ENCODE data around the gene ZNF438.
A peak's percentile ranks its signal among the peaks of the same experiment; 100 is the strongest.

Gene ZNF438

GRCh38 chr10:30840395-30841050 is 191.1 kb downstream of the ZNF438 start:
- DNase-seq, result no peak

GRCh38 chr10:30839652-30840051 is 192.0 kb downstream of the ZNF438 start:
- DNase-seq, result no peak

DNA sequence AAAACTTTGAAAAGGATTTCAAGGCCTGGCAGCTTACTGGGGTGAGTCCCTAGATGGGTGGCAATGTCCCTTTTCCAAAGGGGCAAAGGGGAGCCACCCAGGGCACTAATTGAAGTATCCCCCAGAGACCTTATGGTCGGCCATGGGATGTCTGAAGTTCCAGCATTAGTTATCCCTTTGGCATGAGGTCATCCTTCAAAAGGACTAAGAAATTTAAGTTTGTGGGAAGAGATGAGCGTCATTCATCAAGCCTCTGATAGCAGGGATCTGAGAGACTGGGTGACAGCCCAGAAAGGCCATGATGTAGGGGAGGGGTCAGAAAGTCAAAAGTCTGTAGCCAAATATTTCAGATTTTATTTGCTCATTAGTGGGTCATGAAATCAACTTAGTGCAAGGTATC is 195.3 kb downstream of the ZNF438 start:
- no peak for DNase-seq

GRCh38 chr10:30835146-30835545 is 196.5 kb downstream of the ZNF438 start:
- no peak for DNase-seq

DNA sequence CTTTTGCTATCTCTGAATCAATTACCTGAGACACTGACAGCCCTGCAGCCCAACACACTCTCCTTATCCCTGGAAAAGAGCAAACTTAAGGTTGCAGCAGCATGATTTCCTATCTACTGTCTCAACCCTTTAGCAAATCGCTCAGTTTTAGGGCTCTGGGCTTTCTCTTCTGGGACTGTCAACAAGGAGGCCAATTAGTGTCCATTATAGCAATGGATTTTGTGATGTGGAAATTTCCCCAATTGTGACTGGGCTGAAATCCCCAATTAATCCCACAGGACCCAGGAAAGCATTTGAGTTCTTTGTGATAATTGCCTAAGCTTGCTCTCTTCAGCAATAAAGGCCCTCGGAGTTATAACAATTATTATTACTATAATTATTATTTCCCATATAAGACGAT is 197.0 kb downstream of the ZNF438 start:
- DNase-seq, result no peak

GRCh38 chr10:30834153-30834552 is 197.5 kb downstream of the ZNF438 start:
- DNase-seq, result no peak

DNA sequence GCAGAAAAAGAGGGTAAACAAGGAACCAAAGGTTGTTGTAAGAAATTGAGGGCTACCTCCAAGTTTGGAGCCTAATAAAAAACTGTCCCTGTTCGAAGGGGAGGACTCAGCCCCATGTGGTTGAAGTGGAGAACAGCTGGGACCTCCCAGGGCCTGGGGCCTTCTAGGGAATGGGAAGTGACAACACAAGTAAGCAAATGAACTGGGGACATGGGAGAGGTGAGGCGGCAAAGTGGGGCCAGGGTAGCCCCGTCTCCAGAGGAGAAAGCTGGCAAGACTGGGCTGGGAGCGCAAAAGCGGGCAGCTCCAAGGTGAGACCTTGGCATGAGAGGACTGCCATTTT is 198.1 kb downstream of the ZNF438 start:
- no peak for DNase-seq

DNA sequence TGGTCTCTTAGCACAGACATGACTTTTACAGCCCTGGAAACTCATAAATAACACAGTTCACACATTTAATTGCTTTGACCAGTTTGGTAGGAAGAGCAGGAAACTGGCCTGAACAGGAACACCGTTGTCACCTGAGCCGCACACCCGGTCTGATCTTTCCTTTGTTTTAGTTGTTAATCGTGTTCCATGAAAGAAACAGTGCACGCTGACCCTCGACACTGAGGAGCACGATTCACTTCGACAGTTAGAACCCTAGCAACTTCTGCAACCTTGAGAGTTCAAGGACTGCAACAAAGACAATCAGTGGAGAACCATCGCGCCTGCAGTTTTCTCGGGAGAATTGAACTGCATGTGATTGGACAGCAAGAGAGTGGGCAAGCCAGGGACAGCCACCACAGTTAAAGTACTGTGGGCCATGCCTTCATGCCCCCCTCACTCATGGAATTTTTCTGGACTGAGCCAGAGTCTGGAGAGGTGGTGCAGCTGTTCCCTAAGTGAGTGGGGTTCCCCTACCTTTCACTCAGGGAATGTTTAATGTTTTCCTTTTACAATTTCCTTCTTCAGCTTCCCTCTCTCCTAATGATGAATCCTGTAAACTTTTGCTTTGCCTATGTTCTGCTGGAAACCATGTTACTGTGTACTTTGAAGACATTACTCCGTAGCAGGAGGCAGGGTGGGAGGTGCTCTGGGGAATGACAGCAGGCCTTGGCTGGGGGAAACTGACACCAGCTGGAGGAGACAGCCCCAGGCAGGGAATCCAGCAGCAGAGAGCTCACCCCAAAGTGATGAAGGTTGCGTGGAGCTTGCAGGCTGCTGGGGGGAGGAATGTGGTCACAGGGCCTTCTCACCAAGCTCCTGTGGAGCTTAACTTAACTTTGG is 198.7 kb downstream of the ZNF438 start:
- no peak for DNase-seq

DNA sequence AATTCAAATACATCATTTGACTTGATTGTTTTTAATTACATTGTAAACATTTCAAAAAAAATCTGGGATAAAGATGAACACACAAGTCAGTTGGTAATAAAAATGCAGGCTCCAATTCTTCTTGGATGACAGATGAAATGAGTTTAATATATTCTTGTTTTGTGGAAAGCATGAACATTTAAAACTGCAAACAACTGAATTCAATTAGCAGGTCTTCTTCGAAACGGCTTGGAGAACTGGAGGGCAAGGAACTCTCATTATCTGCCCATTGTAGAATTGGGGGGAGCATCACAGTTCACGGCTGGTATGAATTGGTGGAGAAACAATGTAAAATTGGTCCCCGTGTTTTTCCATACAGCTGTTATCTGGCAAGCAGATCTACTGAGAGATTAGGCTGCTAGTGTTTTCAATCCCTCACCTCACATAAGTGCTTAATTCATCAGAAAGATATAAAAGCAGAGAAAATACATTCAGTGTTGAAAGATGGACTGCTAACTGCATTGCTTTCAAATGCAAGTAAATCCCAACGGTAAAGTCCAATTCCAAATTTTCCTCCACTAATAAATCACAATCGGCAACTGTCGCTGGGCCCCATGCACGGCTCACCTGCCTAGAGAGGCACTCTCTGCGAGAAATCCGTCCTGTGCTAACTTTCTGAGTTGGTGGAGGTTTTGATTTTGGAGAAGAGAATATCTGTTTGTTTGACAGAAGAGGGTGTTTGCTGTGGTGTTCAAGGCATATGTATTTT is 199.5 kb downstream of the ZNF438 start:
- DNase-seq, result no peak

DNA sequence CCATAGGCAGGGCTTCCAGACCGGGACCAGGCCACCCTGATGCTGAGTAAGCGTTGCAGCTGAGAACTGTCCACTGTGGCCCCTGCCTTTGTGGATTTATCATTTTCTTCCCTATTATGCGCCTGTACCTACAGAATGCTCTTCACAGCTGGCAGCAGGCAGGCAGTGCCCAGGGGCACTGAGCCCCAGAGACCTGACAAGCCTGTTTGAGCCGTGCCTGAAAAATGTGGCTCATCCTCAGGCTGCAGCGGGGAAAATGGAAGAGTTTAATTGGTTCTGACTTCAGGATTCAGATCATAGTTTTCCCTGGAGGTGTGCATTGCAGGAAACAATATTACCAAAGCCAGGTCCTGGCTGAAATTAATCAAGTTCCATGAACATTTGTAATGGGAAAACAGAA is 200.2 kb downstream of the ZNF438 start:
- no peak for DNase-seq

- no peak for DNase-seq
Observed at GRCh38 chr10:30830315-30831230, 201.1 kb downstream of the ZNF438 start.

DNA sequence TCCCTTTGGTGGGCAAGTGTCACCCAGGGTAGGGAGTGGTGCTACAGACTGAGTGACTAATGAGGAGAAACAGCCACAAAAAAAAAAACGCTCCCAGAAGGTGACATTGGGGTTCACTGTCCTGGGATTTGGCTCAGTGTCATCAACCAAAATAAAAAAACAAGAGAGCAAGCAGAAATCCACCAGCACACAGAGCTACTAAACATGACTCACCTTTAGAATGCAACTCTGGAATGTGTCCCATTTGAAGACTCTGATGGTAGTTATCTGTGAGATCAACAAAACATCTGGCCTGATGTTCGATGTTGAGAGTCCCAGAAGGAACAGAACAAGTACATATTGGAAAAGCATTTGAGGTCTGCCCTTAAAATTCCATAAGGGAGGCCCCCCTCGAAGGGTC is 201.8 kb downstream of the ZNF438 start:
- no peak for DNase-seq

DNA sequence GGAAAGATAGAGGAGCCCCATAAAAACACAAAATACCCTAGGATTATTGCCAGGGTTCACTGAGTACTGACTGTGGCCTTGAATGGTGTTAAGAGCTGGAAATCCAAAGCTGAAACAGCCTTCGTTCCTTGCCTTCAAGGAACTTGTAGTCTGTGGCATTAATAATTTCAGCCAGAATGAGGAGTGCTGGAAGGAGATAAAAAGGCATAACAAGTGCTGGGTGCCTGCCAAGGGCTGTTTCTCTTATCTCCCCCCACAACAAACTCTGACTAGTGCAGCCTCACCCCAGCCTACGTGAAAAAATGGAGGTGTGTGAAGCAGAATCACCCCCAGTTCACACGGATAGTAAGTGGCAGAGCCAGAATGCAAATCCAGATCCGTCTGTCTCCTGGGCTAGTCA is 203.0 kb downstream of the ZNF438 start:
- no peak for DNase-seq

GRCh38 chr10:30828164-30828563 is 203.5 kb downstream of the ZNF438 start:
- DNase-seq, result no peak

DNA sequence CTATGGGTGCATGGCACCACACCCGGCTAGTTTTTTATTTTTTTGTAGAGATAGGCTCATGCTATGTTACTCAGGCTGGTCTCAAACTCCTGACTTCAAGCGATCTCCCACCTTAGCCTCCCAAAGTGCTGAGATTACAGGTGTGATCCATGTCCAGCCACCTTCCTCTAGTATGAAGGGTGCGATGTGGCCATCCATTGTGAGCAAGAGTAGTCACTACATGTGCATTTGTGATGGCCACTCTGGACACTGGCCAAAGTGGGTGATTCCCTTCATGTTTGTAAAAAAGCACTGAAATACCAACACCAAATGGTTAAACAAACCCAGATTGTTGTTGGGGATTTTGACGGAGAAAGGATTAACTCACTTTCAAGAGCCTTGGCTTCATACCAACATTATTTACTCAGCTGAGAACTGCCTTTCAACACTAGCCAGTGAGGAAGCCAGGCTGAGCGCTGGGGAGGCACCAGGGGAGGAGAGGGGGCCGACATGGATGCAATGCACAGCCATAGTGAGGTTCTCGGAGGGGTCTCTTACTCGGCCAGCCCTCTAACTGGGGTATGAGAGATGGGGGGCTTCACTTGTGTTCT is 204.0 kb downstream of the ZNF438 start:
- DNase-seq, result peak; percentile 74

- DNase-seq, result no peak
Observed at GRCh38 chr10:30826679-30827078, 205.0 kb downstream of the ZNF438 start.

DNA sequence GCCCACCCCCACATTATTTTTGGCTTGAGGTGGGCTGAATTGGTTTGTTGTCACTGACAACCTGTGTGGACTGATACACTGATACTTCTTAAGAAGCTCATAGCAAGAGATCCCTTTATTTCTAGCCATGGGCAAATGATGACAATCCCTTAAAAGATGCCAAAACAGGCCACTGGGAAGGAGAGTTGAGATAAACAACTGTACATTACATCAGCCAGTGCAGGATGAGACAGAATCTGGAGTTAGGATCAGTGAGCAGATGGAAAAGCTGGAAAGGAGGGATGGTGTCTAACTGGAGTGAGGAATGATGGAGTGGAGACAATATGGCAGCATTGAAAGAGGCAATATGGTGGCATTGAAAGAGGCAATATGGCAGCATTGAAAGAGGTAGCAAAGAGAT is 206.2 kb downstream of the ZNF438 start:
- no peak for DNase-seq

DNA sequence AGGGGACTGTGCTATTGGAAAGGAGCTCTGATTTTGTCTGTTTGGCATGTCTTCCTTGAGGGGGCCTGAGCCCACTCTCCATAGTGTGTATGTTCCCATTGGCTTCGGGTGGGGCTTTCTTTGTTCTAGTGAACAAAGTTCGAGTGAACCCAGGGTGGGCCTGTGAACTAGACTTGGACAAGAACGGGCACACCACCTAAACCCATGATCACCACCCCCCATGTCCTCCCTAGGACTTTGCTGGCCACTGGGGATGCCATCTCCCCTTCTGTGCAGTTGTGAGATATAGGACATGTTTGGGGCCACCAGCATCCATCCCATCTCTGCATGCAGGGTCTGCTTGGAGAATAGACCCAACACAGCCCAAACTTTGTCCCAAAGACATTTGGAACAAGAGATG is 206.6 kb downstream of the ZNF438 start:
- no peak for DNase-seq

GRCh38 chr10:30823651-30824050 is 208.0 kb downstream of the ZNF438 start:
- DNase-seq, result no peak

DNA sequence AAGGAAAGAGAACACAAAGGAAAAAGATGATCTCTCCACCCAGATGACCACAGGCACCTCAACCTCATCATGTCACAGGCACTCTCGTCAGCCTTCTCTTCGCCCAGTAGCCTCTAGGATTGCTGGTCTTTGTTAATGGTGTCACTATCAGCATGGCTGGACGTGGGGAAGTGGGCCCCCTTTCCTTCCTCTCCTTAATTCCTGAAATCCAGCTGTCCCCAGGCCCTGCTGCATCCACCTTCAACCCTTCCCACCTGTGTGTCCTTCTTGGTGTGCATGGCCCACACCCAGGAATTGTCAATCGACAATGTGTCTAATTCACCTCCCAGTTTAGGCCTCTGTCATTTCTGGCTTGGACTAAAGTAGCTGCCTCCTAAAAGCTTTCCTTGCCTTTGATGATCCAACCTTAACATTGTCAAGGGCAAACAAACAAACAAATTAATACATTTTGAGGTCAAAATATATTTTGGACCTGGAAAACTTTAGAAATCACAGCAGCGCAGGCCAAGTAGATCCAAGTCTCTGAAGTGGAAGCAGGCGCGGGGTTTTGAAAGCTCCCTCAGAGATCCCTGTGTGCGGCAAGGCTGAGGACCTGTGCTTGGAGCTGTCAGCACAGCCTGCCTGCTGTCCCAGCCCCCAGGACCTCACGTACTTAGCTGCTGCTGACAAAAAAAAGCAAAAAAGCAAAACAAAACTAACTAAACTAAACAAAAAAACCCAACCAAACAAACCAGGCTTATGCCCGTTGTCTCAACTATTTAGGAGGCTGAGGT is 208.8 kb downstream of the ZNF438 start:
- no peak for DNase-seq

DNA sequence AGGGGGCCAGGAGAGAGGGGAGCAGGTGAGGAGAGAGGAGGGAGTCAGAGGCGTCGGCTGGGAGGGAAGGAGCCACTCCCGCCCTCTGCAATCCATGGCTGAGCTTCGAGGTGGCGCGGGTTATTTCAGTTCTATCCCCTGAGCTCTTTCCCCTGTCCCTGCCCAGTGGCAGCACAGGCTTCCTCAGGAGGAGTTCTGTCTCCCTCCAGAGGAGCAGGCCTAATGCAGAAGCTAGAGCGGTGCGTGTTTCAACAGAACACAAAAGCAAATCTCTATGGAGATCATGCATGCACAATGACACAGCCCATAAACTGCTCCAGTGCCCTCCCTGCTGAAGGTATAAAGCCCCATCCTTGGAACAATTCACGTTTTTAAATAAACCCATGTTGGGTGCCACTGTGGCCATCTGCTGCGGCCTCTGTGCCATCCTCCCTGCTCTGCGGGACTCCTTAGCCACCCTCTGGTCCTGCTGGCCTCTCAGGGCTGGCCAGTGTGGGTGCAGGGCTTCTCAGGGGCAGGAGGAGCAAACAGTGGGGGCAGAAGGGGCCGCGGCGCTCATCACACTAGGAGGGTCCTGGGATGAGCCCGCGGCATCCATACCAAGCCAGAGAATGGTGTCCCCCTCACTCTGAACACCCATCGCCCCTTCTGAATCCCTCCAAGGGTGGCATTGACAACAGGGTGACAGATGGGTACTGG is 209.5 kb downstream of the ZNF438 start:
- DNase-seq, result peak; percentile 13

Measured in NCI-H345 (cell line).